ENCODE data around the gene ABTB1.
"Not testable (repeated sequence)": the region's sequence is repeated elsewhere in the genome, so short reads cannot be mapped to it uniquely, and the experiment has no call there.

The ABTB1 gene

GRCh38 chr3:127680798-127681221 is 8.1 kb downstream of the ABTB1 start:
- H3K4me3 ChIP-seq (replicated peaks in 1 of 2; ENCODE audit: low read depth in 2 of 2, low read length in 2 of 2): no peak overlapping the region

GRCh38 chr3:127682175-127682554 is 9.4 kb downstream of the ABTB1 start:
- DNase-seq (ENCODE audit: low read depth in 2 of 2); H3K4me3 ChIP-seq (replicated peaks in 1 of 2; ENCODE audit: low read depth in 2 of 2, low read length in 2 of 2): not testable (repeated sequence)

More at GRCh38 chr3:127680798-127681221, 8.1 kb downstream of the ABTB1 start:
- no peak for TF ChIP-seq CTCF (IDR thresholded peaks at IDR 0.05; ENCODE audit: low read depth, low read length)
- DNase-seq (ENCODE audit: low read depth in 2 of 2): no peak

GRCh38 chr3:127682561-127682960 is 9.8 kb downstream of the ABTB1 start:
- no peak overlapping the region for H3K4me3 ChIP-seq (replicated peaks in 1 of 2; ENCODE audit: low read depth in 2 of 2, low read length in 2 of 2)
- TF ChIP-seq CTCF (IDR thresholded peaks at IDR 0.05; ENCODE audit: low read depth, low read length): no peak
- no peak for DNase-seq (ENCODE audit: low read depth in 2 of 2)

- no peak for DNase-seq (ENCODE audit: low read depth in 2 of 2)
- no peak overlapping the region for H3K4me3 ChIP-seq (replicated peaks in 1 of 2; ENCODE audit: low read depth in 2 of 2, low read length in 2 of 2)
- TF ChIP-seq CTCF (IDR thresholded peaks at IDR 0.05; ENCODE audit: low read depth, low read length): no peak
These were observed 12.3 kb downstream of the ABTB1 start for GRCh38 chr3:127684871-127685707.

GRCh38 chr3:127685708-127686511 is 13.2 kb downstream of the ABTB1 start:
- no peak for TF ChIP-seq CTCF (IDR thresholded peaks at IDR 0.05; ENCODE audit: low read depth, low read length)
- no peak for DNase-seq (ENCODE audit: low read depth in 2 of 2)
- H3K4me3 ChIP-seq (replicated peaks in 1 of 2; ENCODE audit: low read depth in 2 of 2, low read length in 2 of 2): no peak overlapping the region

- H3K4me3 ChIP-seq (replicated peaks in 1 of 2; ENCODE audit: low read depth in 2 of 2, low read length in 2 of 2): no peak overlapping the region
- TF ChIP-seq CTCF (IDR thresholded peaks at IDR 0.05; ENCODE audit: low read depth, low read length): no peak
- DNase-seq (ENCODE audit: low read depth in 2 of 2): no peak
These were observed 13.8 kb downstream of the ABTB1 start for GRCh38 chr3:127686512-127686894.

GRCh38 chr3:127687228-127687737 is 14.5 kb downstream of the ABTB1 start:
- H3K4me3 ChIP-seq (replicated peaks in 1 of 2; ENCODE audit: low read depth in 2 of 2, low read length in 2 of 2): no peak overlapping the region
- no peak for DNase-seq (ENCODE audit: low read depth in 2 of 2)
- TF ChIP-seq CTCF (IDR thresholded peaks at IDR 0.05; ENCODE audit: low read depth, low read length): no peak

All from cardiac fibroblast (primary cell).